DND-41 (cell line): Measurements from ENCODE around the gene SLC25A4.

ENCODE experiments used
- ATAC-seq: fragments of 200-7000 bp; cut with Tn5 transposase; 3 replicates; pipeline ENCODE4 v1.9.1; 2021; ENCODE audit warnings: low read depth; ENCODE audit not compliant: insufficient read depth
- DNase-seq: peaks from one replicate; pipeline ENCODE4 v3.0.0-alpha.2; 2020
- H2AFZ ChIP-seq: 2 replicates; pipeline ENCODE4 v1.6.0; 2012; ENCODE audit warnings: low read depth, low read length
- H3K27ac ChIP-seq: 2 replicates; pipeline ENCODE4 v1.5.1; 2012; ENCODE audit warnings: low read length, inconsistent platforms
- H3K27me3 ChIP-seq: fragments of 200-600 bp; sonication (generic); 2 replicates; pipeline ENCODE4 v1.6.0; 2012; ENCODE audit warnings: low read length, mild to moderate bottlenecking, inconsistent platforms; ENCODE audit not compliant: insufficient read depth, poor library complexity
- H3K36me3 ChIP-seq: 2 replicates; pipeline ENCODE4 v1.5.1; 2012; ENCODE audit warnings: low read length, inconsistent platforms; ENCODE audit not compliant: insufficient read depth
- H3K4me1 ChIP-seq: 2 replicates; pipeline ENCODE4 v1.5.1; 2012; ENCODE audit warnings: mild to moderate bottlenecking, low read length; ENCODE audit not compliant: insufficient read depth
- H3K4me2 ChIP-seq: 2 replicates; pipeline ENCODE4 v1.6.0; 2012; ENCODE audit warnings: mild to moderate bottlenecking, moderate library complexity, low read length, inconsistent platforms; ENCODE audit not compliant: insufficient read depth
- H3K4me3 ChIP-seq, 2 experiments: fragments of 200-600 bp in 1 of 2; shearing (Covaris generic) in 1 of 2; 2 replicates each; pipeline ENCODE4 v1.5.1; 2012 to 2016; ENCODE audit warnings: inconsistent platforms in 2 of 2, low read length in 2 of 2, mild to moderate bottlenecking in 2 of 2, low read depth in 1 of 2, moderate library complexity in 1 of 2
- H3K79me2 ChIP-seq: 2 replicates; pipeline ENCODE4 v1.6.0; 2012; ENCODE audit warnings: low read length, inconsistent platforms; ENCODE audit not compliant: insufficient read depth
- H3K9ac ChIP-seq: 2 replicates; pipeline ENCODE4 v1.6.0; 2012; ENCODE audit warnings: low read depth, mild to moderate bottlenecking, inconsistent platforms, low read length, moderate library complexity
- H3K9me3 ChIP-seq: 2 replicates; pipeline ENCODE4 v1.5.1; 2012; ENCODE audit warnings: low read length, moderate library complexity, mild to moderate bottlenecking, inconsistent platforms; ENCODE audit not compliant: insufficient read depth, severe bottlenecking
- H4K20me1 ChIP-seq: 2 replicates; pipeline ENCODE4 v1.6.0; 2012; ENCODE audit warnings: low read length; ENCODE audit not compliant: insufficient read depth
- EZH2 ChIP-seq: IDR thresholded peaks from 3 replicates; pipeline ENCODE4 v1.6.1; 2012; ENCODE audit warnings: borderline replicate concordance, low read depth, mild to moderate bottlenecking, moderate library complexity, low read length, inconsistent platforms; ENCODE audit not compliant: severe bottlenecking
- TF ChIP-seq, protein P1 (sequence below): IDR thresholded peaks from 2 replicates; pipeline ENCODE4 v1.5.1; 2012; ENCODE audit warnings: borderline replicate concordance, low read length, moderate library complexity, mild to moderate bottlenecking; ENCODE audit not compliant: poor library complexity, severe bottlenecking; ENCODE audit errors: extremely low read depth

Gene SLC25A4

GRCh38 chr4:185143601-185143969, 519 bp downstream of the SLC25A4 start:
- no peaks in the 10 kb centered on the region for H3K4me1 ChIP-seq
- H3K4me2 ChIP-seq: no peak overlapping the region
- H3K9ac ChIP-seq: no peak overlapping the region
- no peak overlapping the region for H3K27ac ChIP-seq
- no peaks in the 10 kb centered on the region for H3K36me3 ChIP-seq
- H3K27me3 ChIP-seq: peaks cover 5% of the 10 kb centered on the region
- DNase-seq: no peak
- no peak overlapping the region for H2AFZ ChIP-seq
- TF ChIP-seq EZH2: no peak
- no peaks in the 10 kb centered on the region; the same call in 1 of the 2 replicates for H4K20me1 ChIP-seq
- no peak for ATAC-seq
- no peaks in the 10 kb centered on the region for H3K9me3 ChIP-seq
- H3K4me3 ChIP-seq: no peak overlapping the region
- H3K79me2 ChIP-seq: no peaks in the 10 kb centered on the region

DNA sequence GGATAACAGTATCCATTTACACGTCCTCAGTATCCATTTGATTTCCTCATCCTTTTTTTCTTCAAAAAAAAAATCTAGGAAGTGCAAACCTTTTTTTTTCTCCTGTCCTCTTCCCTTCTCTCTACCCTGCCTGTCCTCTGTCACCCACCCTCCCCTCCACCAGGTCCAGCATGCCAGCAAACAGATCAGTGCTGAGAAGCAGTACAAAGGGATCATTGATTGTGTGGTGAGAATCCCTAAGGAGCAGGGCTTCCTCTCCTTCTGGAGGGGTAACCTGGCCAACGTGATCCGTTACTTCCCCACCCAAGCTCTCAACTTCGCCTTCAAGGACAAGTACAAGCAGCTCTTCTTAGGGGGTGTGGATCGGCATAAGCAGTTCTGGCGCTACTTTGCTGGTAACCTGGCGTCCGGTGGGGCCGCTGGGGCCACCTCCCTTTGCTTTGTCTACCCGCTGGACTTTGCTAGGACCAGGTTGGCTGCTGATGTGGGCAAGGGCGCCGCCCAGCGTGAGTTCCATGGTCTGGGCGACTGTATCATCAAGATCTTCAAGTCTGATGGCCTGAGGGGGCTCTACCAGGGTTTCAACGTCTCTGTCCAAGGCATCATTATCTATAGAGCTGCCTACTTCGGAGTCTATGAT, 1.7 kb downstream of the SLC25A4 start:
- H4K20me1 ChIP-seq: no peaks in the 10 kb centered on the region; the same call in 1 of the 2 replicates
- H3K4me3 ChIP-seq: no peak overlapping the region
- no peak; the same call in 2 of the 3 replicates for ATAC-seq
- no peaks in the 10 kb centered on the region for H3K4me1 ChIP-seq
- no peaks in the 10 kb centered on the region for H3K79me2 ChIP-seq
- no peak overlapping the region for H2AFZ ChIP-seq
- H3K27ac ChIP-seq: no peak overlapping the region
- TF ChIP-seq, protein P1, sequence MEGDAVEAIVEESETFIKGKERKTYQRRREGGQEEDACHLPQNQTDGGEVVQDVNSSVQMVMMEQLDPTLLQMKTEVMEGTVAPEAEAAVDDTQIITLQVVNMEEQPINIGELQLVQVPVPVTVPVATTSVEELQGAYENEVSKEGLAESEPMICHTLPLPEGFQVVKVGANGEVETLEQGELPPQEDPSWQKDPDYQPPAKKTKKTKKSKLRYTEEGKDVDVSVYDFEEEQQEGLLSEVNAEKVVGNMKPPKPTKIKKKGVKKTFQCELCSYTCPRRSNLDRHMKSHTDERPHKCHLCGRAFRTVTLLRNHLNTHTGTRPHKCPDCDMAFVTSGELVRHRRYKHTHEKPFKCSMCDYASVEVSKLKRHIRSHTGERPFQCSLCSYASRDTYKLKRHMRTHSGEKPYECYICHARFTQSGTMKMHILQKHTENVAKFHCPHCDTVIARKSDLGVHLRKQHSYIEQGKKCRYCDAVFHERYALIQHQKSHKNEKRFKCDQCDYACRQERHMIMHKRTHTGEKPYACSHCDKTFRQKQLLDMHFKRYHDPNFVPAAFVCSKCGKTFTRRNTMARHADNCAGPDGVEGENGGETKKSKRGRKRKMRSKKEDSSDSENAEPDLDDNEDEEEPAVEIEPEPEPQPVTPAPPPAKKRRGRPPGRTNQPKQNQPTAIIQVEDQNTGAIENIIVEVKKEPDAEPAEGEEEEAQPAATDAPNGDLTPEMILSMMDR: no peak
- no peak for TF ChIP-seq EZH2
- no peak for DNase-seq
- no peaks in the 10 kb centered on the region for H3K9me3 ChIP-seq
- no peak overlapping the region for H3K4me2 ChIP-seq
- no peak overlapping the region for H3K9ac ChIP-seq
- peaks cover 2% of the 10 kb centered on the region for H3K27me3 ChIP-seq
- H3K36me3 ChIP-seq: no peaks in the 10 kb centered on the region

DNA sequence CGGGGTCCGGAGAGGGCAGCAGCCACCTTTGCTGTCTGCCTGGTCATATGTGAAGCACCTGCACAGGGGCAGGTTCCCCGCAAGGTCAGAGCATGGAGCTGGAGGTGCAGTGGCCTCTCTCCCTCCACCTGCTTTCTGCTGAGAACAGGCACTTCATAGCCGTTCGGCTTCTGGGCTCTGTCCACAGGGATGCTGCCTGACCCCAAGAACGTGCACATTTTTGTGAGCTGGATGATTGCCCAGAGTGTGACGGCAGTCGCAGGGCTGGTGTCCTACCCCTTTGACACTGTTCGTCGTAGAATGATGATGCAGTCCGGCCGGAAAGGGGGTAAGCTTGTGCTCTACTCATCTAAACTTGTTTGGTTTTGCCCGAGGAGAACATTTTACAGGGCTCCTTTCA, 2.5 kb downstream of the SLC25A4 start:
- Histone ChIP-seq H3K4me2 (no peak overlapping the region), H3K9ac (no peak overlapping the region), H3K27me3 (no peaks in the 10 kb centered on the region), H3K4me3 (no peak overlapping the region), H3K27ac (no peak overlapping the region), H3K79me2 (no peaks in the 10 kb centered on the region), H2AFZ (no peak overlapping the region), H3K9me3 (no peaks in the 10 kb centered on the region), H3K4me1 (no peaks in the 10 kb centered on the region), H4K20me1 (no peaks in the 10 kb centered on the region; the same call in 1 of the 2 replicates), H3K36me3 (peaks cover 3% of the 10 kb centered on the region; the same call in 1 of the 2 replicates)
- ATAC-seq: no peak
- DNase-seq: no peak
- no peak for TF ChIP-seq EZH2
- TF ChIP-seq, protein P1: no peak

DNA sequence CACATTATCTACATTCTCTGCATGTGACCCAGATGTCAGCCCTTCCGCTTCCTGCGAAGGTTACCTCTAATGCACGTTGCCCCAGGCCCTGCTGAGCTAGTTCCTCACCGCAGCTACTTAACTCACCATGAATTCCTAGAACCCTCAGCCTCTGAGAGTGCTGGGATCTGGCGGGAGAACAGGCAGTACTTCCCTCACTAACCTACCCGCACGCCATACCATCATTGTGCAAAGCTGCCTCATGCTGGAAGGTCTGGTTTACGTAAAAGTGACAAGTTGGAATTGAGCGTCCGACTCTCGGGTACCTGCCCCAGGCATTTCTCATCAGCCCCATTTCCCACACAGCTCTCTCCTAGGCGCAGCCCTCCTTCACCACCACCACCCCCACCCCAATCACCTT, 6.3 kb downstream of the SLC25A4 start:
- Histone ChIP-seq H3K27me3 (no peaks in the 10 kb centered on the region), H3K4me3 (no peak overlapping the region), H3K36me3 (peaks cover 10% of the 10 kb centered on the region; the same call in 1 of the 2 replicates), H2AFZ (no peak overlapping the region), H4K20me1 (no peaks in the 10 kb centered on the region; the same call in 1 of the 2 replicates), H3K9ac (no peak overlapping the region), H3K79me2 (no peaks in the 10 kb centered on the region), H3K4me1 (no peaks in the 10 kb centered on the region), H3K9me3 (no peaks in the 10 kb centered on the region), H3K27ac (no peak overlapping the region), H3K4me2 (no peak overlapping the region)
- no peak for DNase-seq
- TF ChIP-seq, protein P1: no peak
- TF ChIP-seq EZH2: no peak
- ATAC-seq: no peak
